ENCODE measurements around the gene DIDO1.

DIDO1 gene

GRCh38 chr20:62889871-62890270 is 36.4 kb downstream of the DIDO1 start:
- DNase-seq: no peak

DNA sequence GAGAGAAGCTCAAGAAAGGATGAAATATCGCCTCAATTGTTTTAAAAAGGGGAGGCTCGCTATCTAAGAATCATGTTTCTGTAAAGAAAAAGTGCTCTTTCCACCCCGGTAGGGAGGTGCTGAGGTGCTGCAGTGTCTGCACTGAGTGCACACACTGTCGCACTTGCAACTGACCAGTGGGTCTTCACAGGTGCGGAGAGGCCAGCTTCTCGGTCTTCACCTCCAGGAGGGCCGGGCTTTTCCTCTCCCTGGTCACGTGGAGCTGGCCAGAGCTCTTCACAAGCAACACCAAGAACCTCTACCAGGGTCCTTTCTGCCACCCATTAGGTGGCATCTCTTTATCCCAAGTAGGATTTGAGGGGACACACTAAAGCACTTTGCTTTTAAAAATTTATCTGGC is 36.9 kb downstream of the DIDO1 start:
- DNase-seq: no peak

GRCh38 chr20:62888910-62889309 is 37.4 kb downstream of the DIDO1 start:
- no peak for DNase-seq

- DNase-seq: no peak
These were observed 37.9 kb downstream of the DIDO1 start for GRCh38 chr20:62888406-62888805.

DNA sequence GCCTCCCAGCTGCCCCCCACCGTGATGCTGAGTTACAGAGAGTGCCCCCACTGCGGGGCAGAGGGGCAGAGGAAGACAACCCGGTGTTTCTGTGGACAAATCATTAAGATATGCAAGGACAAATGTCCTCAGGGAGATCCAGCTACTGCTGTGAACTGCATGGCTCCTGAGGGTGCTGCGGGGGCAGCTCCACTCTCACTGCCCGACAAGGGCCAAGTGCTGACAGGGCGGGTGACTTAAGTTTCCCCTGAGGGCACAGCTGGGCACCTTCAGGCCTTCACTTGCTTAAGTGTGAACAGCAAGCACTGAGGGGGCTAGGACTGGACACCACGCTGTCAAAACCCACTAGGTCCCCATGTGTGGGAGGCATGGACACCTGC is 38.5 kb downstream of the DIDO1 start:
- DNase-seq: no peak

- no peak for DNase-seq
These were observed 39.0 kb downstream of the DIDO1 start for GRCh38 chr20:62887152-62887859.

DNA sequence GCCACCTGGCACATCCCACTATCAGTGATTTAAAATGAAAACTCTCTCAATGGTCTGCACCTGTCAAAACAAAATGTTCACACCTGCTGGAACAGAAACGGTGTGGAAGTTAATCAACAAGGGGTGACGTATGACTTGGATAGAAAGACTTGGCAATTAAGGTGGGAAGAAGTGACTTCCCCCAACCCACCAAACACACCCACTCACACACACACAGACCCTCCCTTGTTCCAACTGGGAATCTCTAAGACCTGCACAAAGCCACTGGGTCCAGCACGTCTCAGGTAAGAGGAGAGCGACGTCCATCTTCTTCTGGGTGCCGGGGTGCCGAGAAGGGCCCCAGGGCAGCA is 39.6 kb downstream of the DIDO1 start:
- DNase-seq: no peak

DNA sequence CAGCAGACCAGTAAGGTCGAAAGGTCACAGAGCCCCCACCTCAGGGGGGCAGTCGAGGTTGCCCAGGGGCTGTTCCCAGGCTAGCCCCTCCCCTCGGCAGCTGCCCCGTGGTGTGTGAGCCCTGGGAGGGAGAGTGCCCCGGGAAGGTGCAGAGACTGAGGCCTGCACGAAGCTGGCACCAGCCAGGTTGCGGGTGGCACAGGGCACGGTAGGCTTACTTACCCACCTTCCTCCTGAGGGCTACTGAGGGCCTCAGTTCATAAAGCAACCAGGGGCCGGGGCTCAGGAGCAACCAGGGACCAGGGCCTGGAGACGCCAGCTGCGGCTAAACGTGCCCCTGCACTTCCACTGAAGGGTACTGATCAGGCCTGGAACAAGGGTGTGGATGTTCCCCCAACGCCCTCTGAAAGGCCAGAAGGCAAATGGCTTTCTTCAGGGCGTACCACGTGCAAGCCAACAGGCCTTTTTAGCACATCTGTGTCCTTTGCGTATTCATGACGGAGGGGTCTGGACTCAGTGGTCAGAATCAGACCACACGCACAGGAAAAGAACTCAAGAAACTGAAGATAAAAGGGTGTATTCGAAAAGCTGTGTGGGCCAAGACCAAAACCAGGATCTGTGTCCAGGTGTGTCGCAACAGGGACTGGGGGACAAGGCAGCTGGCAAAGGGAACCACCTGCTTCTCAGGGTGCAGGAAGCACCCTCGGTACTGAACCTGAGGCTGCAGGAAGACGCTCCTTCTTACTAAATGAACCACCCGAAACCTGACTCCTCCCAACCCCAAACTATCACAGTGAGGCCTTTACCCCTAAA is 40.2 kb downstream of the DIDO1 start:
- no peak for DNase-seq

- DNase-seq: no peak
These were observed 41.0 kb downstream of the DIDO1 start for GRCh38 chr20:62885046-62885895.

DNA sequence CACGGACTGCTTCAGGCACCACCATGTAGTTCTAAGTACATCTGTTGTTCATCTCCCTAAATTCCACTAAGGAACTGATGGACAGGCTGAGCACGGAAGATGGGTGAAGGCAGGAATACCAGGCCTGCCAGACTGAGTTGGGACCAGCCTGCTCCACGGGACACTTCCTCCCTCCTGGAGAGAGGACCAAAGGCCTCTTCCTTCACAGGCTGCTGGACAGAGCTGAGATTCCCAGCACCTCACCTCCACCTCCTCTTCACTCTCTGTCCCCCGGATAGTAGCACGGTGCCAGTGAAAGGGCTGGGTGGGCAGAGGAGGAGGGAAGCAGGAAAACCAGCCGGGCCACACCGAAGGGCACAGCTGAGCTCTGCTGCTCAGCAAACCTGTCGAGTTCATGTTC is 41.7 kb downstream of the DIDO1 start:
- DNase-seq: no peak

GRCh38 chr20:62882426-62882825 is 43.9 kb downstream of the DIDO1 start:
- no peak for DNase-seq

- no peak for DNase-seq
These were observed 44.5 kb downstream of the DIDO1 start for GRCh38 chr20:62881662-62882395.

- no peak for DNase-seq
These were observed 45.2 kb downstream of the DIDO1 start for GRCh38 chr20:62880935-62881661.

DNA sequence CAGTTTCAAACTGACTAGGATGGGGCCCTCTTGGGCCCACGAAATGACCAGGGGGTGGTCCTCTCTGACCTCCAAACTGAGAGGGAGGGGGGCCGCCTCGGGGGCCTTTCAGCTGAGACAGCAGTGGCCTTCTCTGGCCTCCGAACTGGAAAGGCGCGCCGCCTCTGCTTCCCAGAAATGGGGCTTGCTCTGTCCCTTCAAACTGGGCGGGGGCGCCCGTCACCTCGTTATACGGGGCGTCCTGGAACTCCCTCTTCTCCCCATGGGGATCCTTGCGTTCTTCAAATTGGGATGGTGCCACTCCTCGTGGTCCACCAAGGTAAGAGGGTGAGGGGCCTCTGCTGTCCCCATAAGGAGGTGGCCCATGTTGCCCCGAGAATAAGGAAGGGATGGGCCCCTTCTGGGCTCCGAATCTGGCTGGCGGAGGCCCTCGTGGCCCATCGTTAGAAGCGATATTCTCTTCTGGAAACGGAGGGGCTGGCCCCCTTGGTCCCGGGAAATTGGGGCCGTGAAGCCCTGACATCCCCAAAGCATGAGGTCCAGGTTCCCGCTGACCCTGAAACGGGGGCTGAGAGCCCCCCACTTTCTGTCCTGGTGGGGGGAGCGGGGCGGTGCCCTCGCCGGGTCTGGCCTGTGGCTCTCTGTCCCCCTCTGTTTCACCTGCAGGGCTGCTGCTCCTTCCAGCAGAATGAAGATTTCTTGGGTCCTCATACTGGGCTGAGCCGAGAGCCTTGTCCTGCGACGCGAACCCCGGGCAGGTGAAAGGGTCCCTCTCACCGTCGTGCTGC is 46.0 kb downstream of the DIDO1 start:
- DNase-seq: no peak

- no peak for DNase-seq
These were observed 46.8 kb downstream of the DIDO1 start for GRCh38 chr20:62879275-62880146.

- no peak for DNase-seq
These were observed 47.9 kb downstream of the DIDO1 start for GRCh38 chr20:62878244-62879038.

- DNase-seq: no peak
These were observed 49.1 kb downstream of the DIDO1 start for GRCh38 chr20:62876902-62877816.

GRCh38 chr20:62876501-62876901 is 49.8 kb downstream of the DIDO1 start:
- no peak for DNase-seq

All from stimulated activated CD4-positive, alpha-beta T cell treated with anti-CD3 and anti-CD28 coated beads, Interleukin-4, amount 100 ng/mL, for 24 hours (primary cell).